Parathyroid adenoma (tissue), 2 donors: ENCODE data around the gene ATL1.
"Not testable (repeated sequence)": the region's sequence is repeated elsewhere in the genome, so short reads cannot be mapped to it uniquely, and the experiment has no call there.

Experiments used
- H2AFZ ChIP-seq: fragments of 300-600 bp; sonication (generic); one replicate; pipeline ENCODE4 v1.7.0; 2017; ENCODE audit warnings: antibody characterized with exemption, mild to moderate bottlenecking
- H3K27ac ChIP-seq: fragments of 300-600 bp; sonication (generic); one replicate; pipeline ENCODE4 v1.7.0; 2017
- H3K27me3 ChIP-seq: fragments of 300-600 bp; sonication (generic); one replicate; pipeline ENCODE4 v1.7.0; 2017; ENCODE audit warnings: low read length; ENCODE audit not compliant: control insufficient read depth, insufficient read depth
- H3K36me3 ChIP-seq: fragments of 300-600 bp; sonication (generic); one replicate; pipeline ENCODE4 v1.7.0; 2017; ENCODE audit warnings: low read length; ENCODE audit not compliant: control insufficient read depth, insufficient read depth
- H3K4me1 ChIP-seq: fragments of 300-600 bp; sonication (generic); one replicate; pipeline ENCODE4 v1.7.0; 2017; ENCODE audit warnings: control low read depth
- H3K4me2 ChIP-seq: fragments of 300-600 bp; sonication (generic); one replicate; pipeline ENCODE4 v1.7.0; 2017; ENCODE audit warnings: low read length
- H3K4me3 ChIP-seq: fragments of 300-600 bp; sonication (generic); one replicate; pipeline ENCODE4 v1.7.0; 2017; ENCODE audit warnings: low read depth, low read length
- H3K79me2 ChIP-seq: fragments of 300-600 bp; sonication (generic); one replicate; pipeline ENCODE4 v1.7.0; 2017; ENCODE audit warnings: control low read depth
- H3K9ac ChIP-seq: fragments of 300-600 bp; sonication (generic); one replicate; pipeline ENCODE4 v1.7.0; 2017; ENCODE audit warnings: mild to moderate bottlenecking
- H3K9me3 ChIP-seq: fragments of 300-600 bp; sonication (generic); one replicate; pipeline ENCODE4 v1.7.0; 2017; ENCODE audit warnings: low read length; ENCODE audit not compliant: control insufficient read depth
- CTCF ChIP-seq: fragments of 300-600 bp; sonication (generic); IDR thresholded peaks from one replicate; pipeline ENCODE4 v1.7.0; 2017; ENCODE audit warnings: antibody characterized with exemption, mild to moderate bottlenecking
- donor health status: primary hyperparathyroidism.

ATL1 gene

GRCh38 chr14:50551877-50552276 lies 8.1 kb upstream of the ATL1 start:
- no peaks in the 10 kb centered on the region for H3K27me3 ChIP-seq
- no peak overlapping the region for H3K4me3 ChIP-seq
- H2AFZ ChIP-seq = no peak overlapping the region
- no peak overlapping the region for H3K9ac ChIP-seq
- no peak for TF ChIP-seq CTCF
- no peaks in the 10 kb centered on the region for H3K79me2 ChIP-seq
- H3K9me3 ChIP-seq = no peaks in the 10 kb centered on the region
- H3K4me2 ChIP-seq = no peak overlapping the region
- H3K27ac ChIP-seq = no peak overlapping the region
- no peaks in the 10 kb centered on the region for H3K4me1 ChIP-seq
- H3K36me3 ChIP-seq = no peaks in the 10 kb centered on the region

- H3K27ac ChIP-seq, H2AFZ ChIP-seq, H3K4me2 ChIP-seq, H3K27me3 ChIP-seq, H3K4me1 ChIP-seq, H3K79me2 ChIP-seq, H3K36me3 ChIP-seq, H3K4me3 ChIP-seq, H3K9ac ChIP-seq, H3K9me3 ChIP-seq: not testable (repeated sequence)
These were observed 7.1 kb upstream of the ATL1 start for GRCh38 chr14:50552796-50553195.

GRCh38 chr14:50560931-50561285 lies 963 bp downstream of the ATL1 start:
- Histone ChIP-seq H3K27me3 (no peaks in the 10 kb centered on the region), H2AFZ (peak overlapping the region; percentile 96), H3K9me3 (no peaks in the 10 kb centered on the region), H3K79me2 (no peaks in the 10 kb centered on the region), H3K4me1 (peaks cover 3% of the 10 kb centered on the region), H3K27ac (peak overlapping the region; percentile 93), H3K4me3 (peak overlapping the region; percentile 53), H3K4me2 (peak overlapping the region; percentile 73), H3K36me3 (no peaks in the 10 kb centered on the region), H3K9ac (no peak overlapping the region)
- TF ChIP-seq CTCF = no peak

- Histone ChIP-seq H3K9ac (no peak overlapping the region), H3K79me2 (no peaks in the 10 kb centered on the region), H3K9me3 (no peaks in the 10 kb centered on the region), H3K4me1 (peaks cover 3% of the 10 kb centered on the region), H3K36me3 (no peaks in the 10 kb centered on the region), H3K27me3 (no peaks in the 10 kb centered on the region), H3K27ac (no peak overlapping the region), H3K4me3 (no peak overlapping the region), H3K4me2 (no peak overlapping the region), H2AFZ (no peak overlapping the region)
- TF ChIP-seq CTCF = no peak
These were observed 2.9 kb downstream of the ATL1 start for GRCh38 chr14:50562841-50563240.

DNA sequence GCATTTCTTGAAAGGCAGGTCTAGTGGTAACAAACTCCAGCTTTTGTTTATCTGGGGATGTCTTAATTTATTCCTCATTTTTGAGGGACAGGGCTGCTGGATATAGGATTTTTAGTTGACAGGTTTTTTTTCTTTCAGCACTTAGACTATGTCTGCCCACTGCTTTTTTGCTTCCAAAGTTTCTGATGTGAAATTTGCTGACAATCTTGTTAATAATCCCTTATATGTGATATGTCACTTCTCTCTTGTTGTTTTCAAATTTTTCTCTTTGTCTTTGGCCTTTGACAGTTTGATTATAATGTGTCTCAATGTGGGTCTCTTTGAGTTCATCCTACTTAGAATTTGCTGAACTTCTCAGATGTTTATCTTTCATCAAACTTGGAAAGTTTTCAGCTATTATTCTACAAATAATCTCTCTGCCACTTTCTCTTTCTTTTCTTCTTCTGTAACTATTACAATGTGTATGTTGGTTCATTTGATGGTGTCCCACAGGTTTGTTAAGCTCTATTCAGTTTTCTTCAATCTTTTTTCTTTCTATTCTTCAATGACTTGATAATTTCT lies 9.8 kb downstream of the ATL1 start:
- no peak overlapping the region for H3K27ac ChIP-seq
- H3K9ac ChIP-seq = no peak overlapping the region
- no peak for TF ChIP-seq CTCF
- no peaks in the 10 kb centered on the region for H3K4me1 ChIP-seq
- no peak overlapping the region for H3K4me3 ChIP-seq
- H3K27me3 ChIP-seq = no peaks in the 10 kb centered on the region
- no peaks in the 10 kb centered on the region for H3K36me3 ChIP-seq
- no peak overlapping the region for H2AFZ ChIP-seq
- H3K4me2 ChIP-seq = no peak overlapping the region
- no peaks in the 10 kb centered on the region for H3K9me3 ChIP-seq
- peaks cover 3% of the 10 kb centered on the region for H3K79me2 ChIP-seq
